HS-27A (cell line): ENCODE measurements around the gene NRXN3.

Experiments
- DNase-seq: peaks from one replicate; pipeline ENCODE4 v3.0.0-alpha.2; 2012; ENCODE audit warnings: low read depth, missing footprints

NRXN3 gene

GRCh38 chr14:79542121-79542520 is 1371.9 kb downstream of the NRXN3 start:
- DNase-seq = no peak

GRCh38 chr14:79543348-79543747 is 1373.2 kb downstream of the NRXN3 start:
- no peak for DNase-seq

- DNase-seq = no peak
Measured at GRCh38 chr14:79543967-79544697, 1374.0 kb downstream of the NRXN3 start.

- DNase-seq = no peak
Measured at GRCh38 chr14:79544698-79545070, 1374.5 kb downstream of the NRXN3 start.

- DNase-seq = no peak
Measured at GRCh38 chr14:79548836-79549235, 1378.7 kb downstream of the NRXN3 start.

DNA sequence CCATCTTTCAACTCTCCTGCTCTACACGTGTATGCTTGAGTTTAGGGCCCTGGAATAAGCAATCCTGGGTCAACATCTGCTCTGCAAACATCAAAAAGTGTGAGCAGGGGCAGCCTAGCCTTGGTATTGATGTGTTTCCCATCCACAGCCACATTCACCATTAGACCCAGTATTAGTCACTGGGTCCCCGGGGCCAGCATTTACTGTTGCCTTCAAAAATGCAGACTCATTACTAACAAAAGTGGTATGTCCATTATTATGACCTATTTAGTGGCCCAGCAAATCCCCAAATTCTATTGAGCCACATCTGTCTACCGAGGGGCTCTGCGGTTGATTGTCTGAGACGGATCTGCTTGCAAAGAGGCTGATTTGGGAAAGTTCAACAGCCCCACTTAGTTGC is 1379.3 kb downstream of the NRXN3 start:
- DNase-seq = no peak

DNA sequence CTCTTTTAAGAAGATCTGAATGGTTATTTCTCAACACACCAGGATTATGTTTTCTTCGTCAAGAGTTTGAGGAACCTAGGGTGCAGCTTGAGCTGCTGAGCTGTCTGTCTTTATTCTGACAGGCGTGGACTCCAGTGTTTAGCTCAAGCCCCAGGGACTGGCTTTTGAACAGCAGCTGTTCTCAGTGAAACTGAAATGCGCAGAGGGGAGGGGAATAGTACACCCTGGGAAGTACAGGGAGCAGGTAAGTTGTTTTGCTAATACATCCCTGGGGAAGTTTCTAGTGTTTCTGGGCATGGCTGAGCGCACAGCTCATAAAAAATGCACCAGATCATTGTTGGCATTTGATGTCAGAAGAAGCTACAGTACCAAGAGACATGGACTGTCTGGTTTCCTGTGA is 1381.3 kb downstream of the NRXN3 start:
- no peak for DNase-seq

DNA sequence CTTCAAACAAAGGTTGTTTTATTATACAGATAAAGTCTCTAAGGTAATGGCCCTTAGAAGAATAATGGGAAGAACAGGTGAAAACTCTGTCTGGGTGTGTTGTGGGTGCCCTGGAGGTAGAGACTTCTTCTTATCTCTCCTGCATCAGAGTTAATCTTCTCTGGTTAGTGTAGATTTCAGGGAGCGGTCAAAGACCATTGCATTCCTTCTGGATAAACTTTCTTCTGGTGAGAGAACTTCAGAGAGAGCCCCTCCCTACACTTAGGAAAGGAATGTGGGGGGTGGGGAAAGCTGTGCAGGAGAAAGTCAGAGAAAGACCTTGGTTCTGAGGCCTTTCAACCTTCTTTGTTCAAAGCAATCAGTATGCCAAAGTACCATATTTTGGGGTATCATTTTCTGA is 1382.6 kb downstream of the NRXN3 start:
- no peak for DNase-seq

DNA sequence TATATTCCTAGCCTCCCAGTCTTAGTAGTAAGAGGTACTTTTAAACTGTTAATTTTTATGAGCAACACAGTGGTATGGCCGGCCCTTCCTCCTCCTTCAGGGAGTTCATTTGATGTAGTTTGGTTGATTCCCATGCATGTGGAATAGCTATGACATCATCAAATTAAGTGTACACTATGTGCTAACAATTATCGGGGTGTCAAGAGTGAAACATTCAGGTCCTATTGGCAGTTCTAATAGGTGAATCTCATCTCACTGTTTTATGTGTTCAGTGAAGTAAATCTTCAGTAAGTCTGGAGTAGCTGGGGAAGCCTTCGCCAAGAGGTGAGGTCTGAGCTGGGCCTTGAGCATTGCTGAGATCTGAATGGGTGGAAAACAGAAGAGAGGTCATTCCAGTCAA is 1384.6 kb downstream of the NRXN3 start:
- DNase-seq = no peak

DNA sequence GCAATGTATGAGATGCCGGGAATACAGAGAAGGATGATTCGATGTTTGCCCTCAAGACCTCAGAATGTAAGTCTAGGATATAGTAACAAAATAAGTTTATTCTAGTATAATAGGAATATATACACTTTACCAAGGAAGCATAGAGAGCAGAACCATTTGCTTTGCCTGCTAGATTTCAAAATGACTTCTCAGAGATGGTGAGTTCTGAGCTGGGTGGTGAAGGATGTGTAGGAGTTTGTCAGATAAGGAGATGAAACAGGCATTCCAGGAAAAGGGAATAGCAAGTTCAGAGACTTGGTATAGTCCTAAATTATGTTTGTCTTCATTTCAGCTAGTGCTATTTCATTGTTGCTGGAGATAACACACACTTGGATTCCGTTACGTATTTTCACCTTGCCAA is 1385.3 kb downstream of the NRXN3 start:
- no peak for DNase-seq

DNA sequence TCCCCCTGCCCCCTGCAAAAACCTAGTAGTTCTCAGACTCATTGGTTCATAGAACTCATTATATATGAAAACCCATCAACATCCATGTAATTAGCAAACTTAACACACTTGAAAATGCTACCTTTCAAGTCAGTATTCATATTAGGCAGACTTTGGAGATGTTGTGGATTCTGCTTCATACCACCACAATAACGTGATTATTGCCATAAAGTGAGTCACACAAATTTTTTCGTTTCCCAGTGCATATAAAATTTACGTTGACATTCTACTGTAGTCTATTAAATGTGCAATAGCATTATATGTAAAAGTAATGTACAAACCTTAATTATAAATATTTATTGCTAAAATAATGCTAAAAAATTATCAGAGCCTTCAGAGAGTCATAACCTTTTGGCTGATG is 1387.1 kb downstream of the NRXN3 start:
- no peak for DNase-seq

DNA sequence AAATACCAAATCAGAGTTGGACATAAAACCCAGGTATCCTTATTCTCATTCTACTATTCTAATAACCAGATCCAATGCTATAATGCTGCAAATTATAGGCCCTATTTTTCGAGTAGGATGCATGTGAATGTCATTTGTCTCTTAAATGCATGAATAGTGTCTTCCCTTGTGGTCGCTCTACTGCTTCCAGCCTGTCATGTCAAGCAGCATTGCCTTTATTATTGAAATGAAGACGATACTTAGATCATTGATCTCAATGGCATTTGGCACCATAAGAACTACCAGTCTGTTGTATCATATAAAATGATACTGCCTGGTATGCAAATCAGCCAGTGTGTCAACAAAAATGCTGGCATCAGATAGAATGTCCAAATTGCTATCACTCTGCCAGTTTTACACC is 1392.0 kb downstream of the NRXN3 start:
- DNase-seq = no peak

GRCh38 chr14:79564371-79564770 is 1394.2 kb downstream of the NRXN3 start:
- DNase-seq = no peak

DNA sequence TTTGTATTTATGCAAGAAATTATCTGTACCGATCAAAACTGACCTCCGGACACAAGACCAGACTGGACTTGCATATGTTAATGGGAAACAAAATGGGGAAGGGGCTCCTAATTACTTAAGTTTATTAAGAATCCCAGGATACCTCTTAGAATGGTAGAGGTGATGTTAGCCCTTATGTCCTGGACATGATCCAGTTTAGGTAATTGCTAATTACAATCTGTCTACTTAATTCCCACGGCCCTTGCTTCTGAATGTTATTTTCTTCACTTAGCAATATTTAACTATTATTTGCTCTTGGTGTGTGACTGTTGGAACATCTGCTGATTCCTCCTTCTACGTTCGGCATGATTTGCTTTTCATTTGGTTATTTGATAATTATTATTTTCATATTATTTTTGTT is 1397.1 kb downstream of the NRXN3 start:
- no peak for DNase-seq

GRCh38 chr14:79568594-79568993 is 1398.4 kb downstream of the NRXN3 start:
- DNase-seq = no peak

- DNase-seq = no peak
Measured at GRCh38 chr14:79569072-79569471, 1398.9 kb downstream of the NRXN3 start.

DNA sequence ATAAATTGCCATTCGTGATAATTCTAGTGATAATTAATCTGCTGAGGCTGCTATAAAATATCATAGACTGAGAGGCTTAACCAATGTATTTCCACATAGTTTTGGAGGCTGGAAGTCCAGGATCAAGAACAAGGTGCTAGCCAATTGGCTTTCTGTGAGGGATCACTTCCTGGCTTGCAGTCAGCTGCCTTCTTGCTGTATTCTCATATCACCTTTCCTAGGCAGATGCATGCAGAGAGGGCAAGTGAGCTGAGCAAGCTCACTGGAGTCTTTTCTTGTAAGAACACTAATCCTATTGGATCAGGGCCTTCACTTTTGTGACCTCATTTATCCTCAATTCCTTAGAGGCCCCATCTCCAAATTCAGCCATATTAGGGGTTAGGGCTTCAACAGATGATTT is 1400.5 kb downstream of the NRXN3 start:
- DNase-seq = no peak

- DNase-seq = no peak
Measured at GRCh38 chr14:79571366-79571765, 1401.2 kb downstream of the NRXN3 start.

GRCh38 chr14:79573486-79573885 is 1403.3 kb downstream of the NRXN3 start:
- no peak for DNase-seq

DNA sequence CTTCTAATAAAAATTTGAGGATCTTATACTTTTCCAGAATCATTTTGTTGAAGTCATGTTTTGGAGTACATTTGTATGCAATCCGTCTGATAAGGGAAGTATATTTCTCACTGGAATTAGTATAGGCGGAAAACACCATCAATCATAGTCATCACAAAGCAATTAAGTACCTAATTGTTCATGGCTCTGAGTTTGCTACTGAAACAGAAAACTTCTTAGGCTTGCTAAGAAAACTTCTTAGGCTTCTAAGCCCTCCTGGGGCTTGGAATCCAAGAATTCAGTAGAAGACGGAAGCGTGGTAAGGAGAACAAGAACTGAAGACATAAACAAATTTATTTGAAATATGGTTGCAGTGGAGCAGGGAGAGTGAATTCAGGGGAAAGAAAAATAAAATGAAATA is 1404.9 kb downstream of the NRXN3 start:
- no peak for DNase-seq

GRCh38 chr14:79576424-79576823 is 1406.3 kb downstream of the NRXN3 start:
- no peak for DNase-seq

- no peak for DNase-seq
Measured at GRCh38 chr14:79578470-79578869, 1408.3 kb downstream of the NRXN3 start.

- DNase-seq = no peak
Measured at GRCh38 chr14:79580414-79580813, 1410.2 kb downstream of the NRXN3 start.

GRCh38 chr14:79580906-79581305 is 1410.7 kb downstream of the NRXN3 start:
- no peak for DNase-seq
